ENCODE results near the gene PARP11. TPM values are rescaled to one million over a fixed set of nuclear protein-coding genes. Genes with fewer than 3 reads are reported as not detected.

PARP11 gene
- total RNA-seq, 1 donor = 9.4 TPM

DNA sequence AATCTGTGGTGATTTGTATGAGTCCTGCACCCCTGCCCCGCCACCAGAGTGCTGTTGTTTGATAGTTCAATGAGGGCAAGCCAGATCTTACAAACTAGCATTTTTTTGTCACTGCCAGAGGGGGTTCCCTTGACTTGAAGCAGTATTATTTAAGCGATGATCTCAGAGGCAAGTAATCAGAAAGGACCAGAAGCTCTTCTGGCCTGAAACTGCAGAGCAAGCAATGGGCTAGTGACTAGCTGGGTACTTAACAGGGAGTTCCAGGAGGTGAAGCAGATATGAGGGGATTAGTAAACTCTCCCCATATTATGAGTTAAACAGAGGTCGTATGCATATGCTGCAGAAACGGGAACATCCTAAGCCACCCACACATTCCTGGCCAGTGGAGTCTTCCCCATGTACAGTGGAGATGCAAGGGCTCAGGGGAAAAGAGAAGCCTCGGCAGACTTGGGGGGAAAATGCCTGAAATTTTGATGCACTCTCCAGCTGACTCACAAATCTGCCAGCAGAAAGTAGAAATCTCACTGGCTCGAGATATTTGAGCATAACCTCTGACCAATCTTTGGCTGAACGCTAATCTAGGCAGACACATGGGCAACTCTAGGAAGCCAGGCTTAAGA, 112.0 kb downstream of the PARP11 start:
- Histone ChIP-seq H3K4me3 (ENCODE audit: insufficient read depth, low read length) (no peak overlapping the region), H3K27ac (ENCODE audit: low read depth, low read length) (no peak overlapping the region), H3K79me2 (ENCODE audit: insufficient read depth, low read length) (no peaks in the 10 kb centered on the region), H3K9me3 (ENCODE audit: low read depth, low read length) (no peaks in the 10 kb centered on the region), H3K36me3 (ENCODE audit: insufficient read depth, low read length) (no peaks in the 10 kb centered on the region), H3K4me1 (ENCODE audit: insufficient read depth, low read length) (peaks cover 5% of the 10 kb centered on the region), H3K4me2 (ENCODE audit: insufficient read depth, low read length) (no peak overlapping the region), H4K20me1 (ENCODE audit: insufficient read depth, low read length) (no peaks in the 10 kb centered on the region), H2AFZ (ENCODE audit: low read length) (no peak overlapping the region), H3K27me3 (ENCODE audit: insufficient read depth, low read length) (no peaks in the 10 kb centered on the region)
- TF ChIP-seq, protein P1, sequence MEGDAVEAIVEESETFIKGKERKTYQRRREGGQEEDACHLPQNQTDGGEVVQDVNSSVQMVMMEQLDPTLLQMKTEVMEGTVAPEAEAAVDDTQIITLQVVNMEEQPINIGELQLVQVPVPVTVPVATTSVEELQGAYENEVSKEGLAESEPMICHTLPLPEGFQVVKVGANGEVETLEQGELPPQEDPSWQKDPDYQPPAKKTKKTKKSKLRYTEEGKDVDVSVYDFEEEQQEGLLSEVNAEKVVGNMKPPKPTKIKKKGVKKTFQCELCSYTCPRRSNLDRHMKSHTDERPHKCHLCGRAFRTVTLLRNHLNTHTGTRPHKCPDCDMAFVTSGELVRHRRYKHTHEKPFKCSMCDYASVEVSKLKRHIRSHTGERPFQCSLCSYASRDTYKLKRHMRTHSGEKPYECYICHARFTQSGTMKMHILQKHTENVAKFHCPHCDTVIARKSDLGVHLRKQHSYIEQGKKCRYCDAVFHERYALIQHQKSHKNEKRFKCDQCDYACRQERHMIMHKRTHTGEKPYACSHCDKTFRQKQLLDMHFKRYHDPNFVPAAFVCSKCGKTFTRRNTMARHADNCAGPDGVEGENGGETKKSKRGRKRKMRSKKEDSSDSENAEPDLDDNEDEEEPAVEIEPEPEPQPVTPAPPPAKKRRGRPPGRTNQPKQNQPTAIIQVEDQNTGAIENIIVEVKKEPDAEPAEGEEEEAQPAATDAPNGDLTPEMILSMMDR (IDR thresholded peaks at IDR 0.05; ENCODE audit: extremely low read depth, low read depth, low read length) = no peak
- peak; percentile 61 for DNase-seq (ENCODE audit: insufficient read length, low spot score, missing footprints)

DNA sequence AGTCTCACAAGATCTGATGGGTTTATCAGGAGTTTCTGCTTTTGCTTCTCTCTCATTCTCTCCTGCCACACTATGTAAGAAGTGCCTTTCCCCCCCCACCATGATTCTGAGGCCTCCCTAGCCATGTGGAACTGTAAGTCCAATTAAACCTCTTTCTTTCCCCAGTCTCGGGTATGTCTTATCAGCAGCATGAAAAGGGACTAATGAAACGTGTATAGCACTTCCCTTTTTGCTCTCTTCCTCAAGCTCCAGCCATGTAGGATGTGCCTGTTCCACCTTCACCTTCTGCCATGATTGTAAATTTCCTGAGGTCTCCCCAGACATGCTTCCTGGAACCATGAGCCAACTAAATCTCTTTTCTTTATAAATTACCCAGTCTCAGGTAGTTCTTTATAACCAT, 113.3 kb downstream of the PARP11 start:
- Histone ChIP-seq H3K27me3 (ENCODE audit: insufficient read depth, low read length) (no peaks in the 10 kb centered on the region), H3K9me3 (ENCODE audit: low read depth, low read length) (no peaks in the 10 kb centered on the region), H3K4me2 (ENCODE audit: insufficient read depth, low read length) (no peak overlapping the region), H3K27ac (ENCODE audit: low read depth, low read length) (no peak overlapping the region), H4K20me1 (ENCODE audit: insufficient read depth, low read length) (no peaks in the 10 kb centered on the region), H3K79me2 (ENCODE audit: insufficient read depth, low read length) (no peaks in the 10 kb centered on the region), H3K36me3 (ENCODE audit: insufficient read depth, low read length) (no peaks in the 10 kb centered on the region), H3K4me1 (ENCODE audit: insufficient read depth, low read length) (peaks cover 5% of the 10 kb centered on the region), H2AFZ (ENCODE audit: low read length) (no peak overlapping the region), H3K4me3 (ENCODE audit: insufficient read depth, low read length) (no peak overlapping the region)
- TF ChIP-seq, protein P1 (IDR thresholded peaks at IDR 0.05; ENCODE audit: extremely low read depth, low read depth, low read length) = no peak
- DNase-seq (ENCODE audit: insufficient read length, low spot score, missing footprints) = no peak

Other genes starting within 250 kb of the PARP11 start
- gene CRACR2A, start 120.3 kb downstream of the PARP11 start, total RNA-seq = 13.8 and 16.3 TPM in 2 replicates